HG02678 (cell line): ENCODE measurements around the gene ATG16L2.
"Not testable (repeated sequence)": the region's sequence is repeated elsewhere in the genome, so short reads cannot be mapped to it uniquely, and the experiment has no call there.

ENCODE experiments used
- ATAC-seq: cut with Tn5 transposase; IDR thresholded peaks from one replicate; pipeline ENCODE4 v1.9.1; 2021; ENCODE audit warnings: mild to moderate bottlenecking, moderate library complexity; ENCODE audit not compliant: unreplicated experiment

Gene ATG16L2

DNA sequence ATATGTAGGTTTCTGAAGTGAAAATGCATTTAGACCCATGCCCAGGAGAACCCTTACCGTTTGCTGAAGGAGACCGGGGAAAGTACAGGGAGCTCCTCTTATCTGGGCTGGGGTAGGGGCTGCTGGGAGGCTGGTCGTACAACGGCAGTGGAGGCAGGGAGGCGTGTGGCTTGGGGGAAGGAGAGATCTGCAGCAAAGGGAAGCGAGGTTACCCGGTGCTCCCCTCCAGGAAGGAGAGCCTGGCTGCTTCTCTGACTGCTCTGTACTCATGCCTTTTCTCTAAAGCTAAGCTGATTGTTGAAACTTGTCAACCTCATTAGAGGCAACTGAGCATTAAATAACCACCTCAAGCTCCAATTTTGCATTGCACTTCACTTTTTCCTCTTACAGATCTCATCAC is 27.2 kb downstream of the ATG16L2 start:
- ATAC-seq = no peak

GRCh38 chr11:72842126-72842525 is 27.9 kb downstream of the ATG16L2 start:
- ATAC-seq = no peak

DNA sequence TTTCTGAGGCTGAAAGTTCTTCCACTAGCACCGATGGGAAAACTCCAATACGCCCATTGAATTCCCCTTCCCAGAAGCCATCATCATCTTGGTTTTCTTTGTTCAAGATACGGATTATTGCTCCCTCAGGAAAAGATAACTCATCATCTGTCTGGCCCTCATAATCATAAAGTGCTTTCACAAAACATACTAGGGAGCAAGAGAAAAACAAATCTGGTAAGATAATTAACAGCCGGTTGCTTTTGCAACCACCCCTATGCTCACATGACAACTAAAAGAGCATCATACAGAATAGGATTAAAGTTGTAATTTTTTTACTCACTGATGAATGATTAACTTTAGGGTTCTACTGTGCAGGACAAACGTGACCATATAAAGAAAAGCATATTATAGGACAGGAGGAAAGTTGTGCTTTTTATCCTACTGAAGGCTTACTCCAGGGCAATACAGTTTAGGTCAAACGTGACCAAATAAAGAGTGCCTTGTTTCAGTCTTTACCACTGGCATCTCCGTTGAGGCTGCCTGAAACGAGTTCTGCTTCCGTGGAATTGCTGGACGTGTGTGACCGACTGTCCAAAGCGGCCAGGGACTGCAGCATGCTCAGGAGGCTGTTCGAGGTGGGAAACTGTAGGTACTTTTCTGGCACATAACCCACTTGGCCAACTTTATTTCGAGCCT is 28.6 kb downstream of the ATG16L2 start:
- no peak for ATAC-seq

DNA sequence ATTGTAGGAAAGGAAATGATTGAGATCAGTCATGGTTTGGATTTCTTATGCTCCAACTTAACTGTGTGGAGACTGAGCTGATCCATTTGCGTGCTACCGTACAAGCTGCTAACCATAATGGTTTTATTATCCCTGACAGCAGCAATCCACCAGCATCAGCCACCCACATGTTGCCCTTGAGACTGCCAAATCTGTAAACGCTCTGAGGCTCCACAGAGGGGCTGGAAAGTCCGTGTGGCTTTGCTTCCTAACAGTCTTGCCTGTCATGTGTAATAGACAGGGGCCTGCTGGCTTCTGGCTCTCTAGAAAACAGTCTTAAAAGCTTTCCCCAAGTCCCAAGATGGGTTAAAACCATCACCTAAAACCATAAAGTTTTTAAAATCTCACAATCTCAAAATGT is 30.1 kb downstream of the ATG16L2 start:
- no peak for ATAC-seq

- no peak for ATAC-seq
Observed at GRCh38 chr11:72848846-72849466, 34.7 kb downstream of the ATG16L2 start.

DNA sequence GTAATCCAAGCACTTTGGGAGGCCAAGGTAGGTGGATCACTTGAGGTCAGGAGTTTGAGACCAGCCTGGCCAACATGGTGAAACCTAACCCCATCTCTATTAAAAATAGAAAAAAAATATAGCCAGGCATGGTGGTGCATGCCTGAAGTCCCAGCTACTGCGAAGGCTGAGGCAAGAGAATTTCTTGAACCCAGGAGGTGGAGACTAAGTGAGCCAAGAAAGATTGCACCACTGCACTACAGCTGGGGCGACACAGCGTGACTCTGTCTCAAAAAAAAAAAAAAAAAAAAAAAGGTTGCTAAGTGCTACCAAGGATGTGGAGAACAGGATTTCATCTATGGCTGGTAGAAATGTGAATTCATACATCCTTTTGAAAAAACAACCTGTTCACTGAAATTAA is 36.6 kb downstream of the ATG16L2 start:
- ATAC-seq = no peak

DNA sequence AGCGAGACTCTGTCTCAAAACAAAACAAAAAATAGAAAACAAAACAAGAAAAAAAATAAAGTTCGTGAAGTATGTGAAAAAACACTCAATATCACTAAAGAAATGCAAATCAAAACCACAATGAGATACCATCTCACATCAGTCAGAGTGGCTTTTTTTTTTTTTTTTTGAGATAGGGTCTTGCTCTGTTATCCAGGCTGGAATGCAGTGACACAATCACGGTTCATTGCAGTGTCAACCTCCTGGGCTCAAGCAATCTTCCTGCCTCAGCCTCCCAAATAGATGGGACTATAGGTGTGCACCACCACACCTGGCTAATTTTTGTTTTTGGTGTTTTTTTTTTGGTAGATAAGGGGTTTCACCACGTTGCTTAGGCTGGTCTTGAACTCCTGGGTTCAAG is 37.5 kb downstream of the ATG16L2 start:
- no peak for ATAC-seq

DNA sequence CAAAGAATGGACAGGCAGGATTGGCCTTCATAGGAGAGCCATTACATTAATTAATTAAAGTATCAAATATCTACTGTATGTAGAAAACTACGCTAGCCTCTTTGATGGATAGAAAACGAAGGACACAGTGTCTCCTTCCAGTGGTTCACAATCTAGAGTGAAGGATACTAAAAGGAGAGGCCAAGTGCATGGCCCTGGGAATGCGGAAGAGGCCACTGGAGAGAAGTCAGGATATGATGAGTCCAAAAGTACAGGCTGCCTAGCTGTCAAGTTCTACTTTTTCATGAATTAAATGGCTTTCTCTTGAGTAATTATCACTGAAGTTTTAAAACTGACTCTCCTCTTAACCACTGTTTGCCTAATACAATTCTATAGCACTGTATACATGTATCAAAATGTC is 41.9 kb downstream of the ATG16L2 start:
- no peak for ATAC-seq

- no peak for ATAC-seq
Observed at GRCh38 chr11:72856551-72857345, 42.5 kb downstream of the ATG16L2 start.

DNA sequence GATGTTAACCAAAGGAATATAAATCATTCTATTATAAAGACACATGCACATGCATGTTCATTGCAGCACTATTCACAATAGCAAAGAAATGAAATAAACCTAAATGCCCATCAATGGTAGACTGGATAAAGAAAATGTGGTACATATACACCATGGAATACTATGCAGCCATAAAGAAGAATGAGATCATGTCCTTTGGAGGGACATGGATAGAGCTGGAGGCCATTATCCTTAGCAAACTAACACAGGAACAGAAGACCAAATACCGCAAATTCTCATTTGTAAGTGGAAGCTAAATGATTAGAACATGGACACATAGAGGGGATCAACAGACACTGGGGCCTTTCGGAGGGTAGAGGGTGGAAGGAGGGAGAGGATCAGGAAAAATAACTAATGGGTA is 44.1 kb downstream of the ATG16L2 start:
- ATAC-seq = not testable (repeated sequence)

GRCh38 chr11:72859126-72859525 is 44.9 kb downstream of the ATG16L2 start:
- no peak for ATAC-seq

DNA sequence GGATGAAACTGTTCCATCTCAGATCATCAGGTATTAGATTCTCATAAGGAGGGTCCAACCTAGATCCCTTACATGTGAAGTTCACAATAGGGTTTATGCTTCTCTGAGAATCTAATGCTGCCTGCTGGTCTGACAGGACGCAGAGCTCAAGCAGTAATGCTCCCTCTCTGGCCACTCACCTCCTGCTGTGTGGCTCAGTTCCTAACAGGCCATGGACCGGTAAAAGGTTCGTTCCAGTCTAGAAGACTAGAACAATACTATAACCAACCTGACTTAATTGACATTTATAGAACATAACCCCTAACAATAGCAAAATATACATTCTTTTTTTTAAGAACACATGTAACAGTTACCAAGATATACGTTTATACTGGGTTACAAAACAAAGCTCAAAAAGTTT is 45.8 kb downstream of the ATG16L2 start:
- no peak for ATAC-seq

- ATAC-seq = no peak
Observed at GRCh38 chr11:72860592-72860991, 46.4 kb downstream of the ATG16L2 start.

DNA sequence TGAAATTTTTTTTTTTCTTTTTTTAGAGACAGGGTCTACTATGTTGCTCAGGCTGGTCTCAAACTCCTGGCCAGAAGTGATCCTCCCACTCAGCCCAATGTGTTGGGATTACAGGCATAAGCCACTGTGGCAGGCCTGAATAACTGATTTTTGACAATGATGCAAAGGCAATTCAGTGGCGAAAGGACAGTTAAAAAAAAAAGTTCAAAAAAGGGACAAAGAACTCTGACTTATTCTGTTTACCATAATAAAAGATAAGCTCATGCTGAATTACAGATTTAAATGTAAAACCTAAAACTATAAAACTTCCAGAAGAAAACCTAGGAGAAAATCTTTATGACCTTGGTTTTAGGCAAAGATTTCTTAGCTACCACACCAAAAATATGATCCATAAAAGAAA is 48.9 kb downstream of the ATG16L2 start:
- ATAC-seq = no peak

DNA sequence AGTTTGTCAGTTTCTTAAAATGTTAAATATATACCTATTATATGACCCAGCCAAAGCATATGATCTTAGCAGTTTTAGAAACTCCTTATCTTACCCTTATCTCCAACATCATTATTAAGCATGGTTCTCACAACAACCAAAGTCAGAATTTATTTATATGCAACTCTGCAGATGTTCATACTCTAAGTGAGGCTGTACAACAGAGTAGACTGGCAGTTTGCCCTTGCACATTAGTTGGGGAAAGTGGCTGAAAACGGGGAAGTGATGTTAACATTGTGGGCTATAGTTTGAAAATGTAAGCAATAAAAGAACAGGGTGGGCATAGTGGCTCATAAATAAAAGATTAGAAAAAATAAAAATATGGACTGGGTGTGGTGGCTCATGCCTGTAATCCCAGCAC is 49.7 kb downstream of the ATG16L2 start:
- no peak for ATAC-seq

DNA sequence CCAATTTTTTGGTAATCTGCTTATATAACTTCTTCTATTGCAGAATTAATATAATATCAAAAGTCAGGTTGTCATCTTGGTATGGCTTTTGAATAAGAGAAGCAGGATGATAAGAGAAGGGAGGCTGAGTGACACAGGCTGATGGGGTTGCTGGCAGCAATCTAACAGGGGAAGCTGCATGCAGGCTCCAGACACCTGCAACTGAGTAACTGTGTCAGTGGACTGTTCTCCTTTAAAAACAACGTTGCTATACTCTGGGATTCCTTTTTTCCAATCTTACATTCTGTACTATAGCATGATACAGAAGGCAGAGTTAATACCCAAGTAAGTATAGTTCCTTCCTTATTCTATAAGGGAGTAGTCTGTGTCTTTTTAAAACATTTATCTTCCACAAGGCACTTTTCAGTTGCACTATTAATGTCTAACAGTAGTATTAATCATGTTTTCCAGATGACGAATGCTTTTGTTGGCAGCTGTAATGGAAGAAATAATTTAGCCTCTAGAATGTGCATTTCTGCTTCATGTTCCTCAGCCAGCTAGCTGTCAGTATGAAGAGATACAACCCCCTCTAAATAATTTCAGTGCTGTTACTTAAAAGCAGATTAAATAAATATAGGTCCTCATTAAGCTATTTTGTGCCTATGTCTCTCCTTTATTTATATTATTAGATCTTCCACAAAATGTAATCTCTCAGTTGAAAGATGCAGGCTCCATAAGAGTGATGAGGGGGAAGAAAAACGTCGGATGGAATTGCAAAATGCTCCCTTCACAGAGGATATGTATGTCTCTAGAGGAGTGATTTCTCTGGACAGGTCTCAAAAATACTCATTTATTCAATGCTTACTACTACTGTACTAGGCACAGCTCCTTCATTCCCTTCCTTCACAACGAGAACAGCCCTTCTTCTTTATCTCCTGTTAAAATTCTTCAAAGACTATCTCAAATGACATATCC is 50.8 kb downstream of the ATG16L2 start:
- no peak for ATAC-seq

DNA sequence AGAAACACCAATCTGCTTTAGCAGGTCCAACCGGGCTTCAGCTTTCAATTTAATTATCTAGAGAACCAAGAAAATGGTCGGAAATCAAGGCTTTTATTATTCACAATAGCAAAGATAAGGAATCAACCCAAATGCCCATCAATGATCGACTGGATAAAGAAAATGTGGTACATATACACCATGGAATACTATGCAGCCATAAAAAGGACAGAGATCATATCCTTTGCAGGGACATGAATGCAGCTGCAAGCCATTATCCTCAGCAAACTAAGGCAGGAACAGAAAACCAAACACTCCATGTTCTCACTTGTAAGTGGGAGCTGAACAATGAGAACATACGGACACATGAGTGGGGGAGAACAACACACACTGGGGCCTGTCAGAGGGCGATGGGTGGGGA is 53.8 kb downstream of the ATG16L2 start:
- no peak for ATAC-seq

- no peak for ATAC-seq
Observed at GRCh38 chr11:72869831-72870230, 55.6 kb downstream of the ATG16L2 start.

- ATAC-seq = no peak
Observed at GRCh38 chr11:72871119-72871518, 56.9 kb downstream of the ATG16L2 start.

DNA sequence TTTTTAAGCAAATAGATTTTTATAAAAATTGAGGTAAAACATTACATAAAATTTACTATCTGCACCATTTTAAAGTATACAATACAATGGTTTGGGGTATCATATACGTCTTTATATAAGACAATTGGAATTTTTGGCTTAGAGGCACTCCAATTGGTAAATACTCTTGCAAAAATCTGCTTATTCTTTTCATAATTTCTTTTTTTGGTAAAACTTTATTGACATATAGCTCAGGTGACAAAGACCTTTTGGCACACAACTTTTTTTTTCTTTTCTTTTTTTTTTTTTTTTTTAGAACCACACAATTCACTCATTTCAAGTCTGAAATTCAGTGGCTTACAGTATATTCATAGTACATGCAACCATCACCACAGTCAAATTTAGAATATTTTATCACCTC is 57.8 kb downstream of the ATG16L2 start:
- ATAC-seq = no peak

GRCh38 chr11:72875736-72876135 is 61.5 kb downstream of the ATG16L2 start:
- no peak for ATAC-seq
